Gastrocnemius medialis (tissue), 4 donors: ENCODE results near the gene SLC17A7.

Experiments
- CTCF ChIP-seq, 5 experiments: fragments of 450-650 bp in 3 of 5; fragments of 200-600 bp in 2 of 5; sonication (generic) in 2 of 5; IDR thresholded peaks in 4 of 5; conservative IDR thresholded peaks in 1 of 5; 1 replicate in 4 of 5; 2 replicates in 1 of 5; pipeline ENCODE4 v1.5.1; 2016 to 2019; ENCODE audit warnings: antibody characterized with exemption in 5 of 5, mild to moderate bottlenecking in 3 of 5, moderate library complexity in 3 of 5
- POLR2A ChIP-seq, 2 donors: fragments of 450-650 bp; IDR thresholded peaks; one replicate each; pipeline ENCODE4 v1.6.1; 2017; ENCODE audit warnings: antibody characterized with exemption in 2 of 2, mild to moderate bottlenecking in 2 of 2, moderate library complexity in 2 of 2

- TF ChIP-seq CTCF (IDR thresholded peaks at IDR 0.05 in 4 of 5, conservative IDR thresholded peaks at IDR 0.05 in 1 of 5), result no peak
- TF ChIP-seq POLR2A (IDR thresholded peaks at IDR 0.05), result no peak
Measured at GRCh38 chr19:49393881-49394280, 47.4 kb downstream of the SLC17A7 start.
